H1 (cell line): ENCODE results near the gene ENO2. TPM values are rescaled to one million over a fixed set of nuclear protein-coding genes. Genes with fewer than 3 reads are reported as not detected.

Source experiments
- CTCF ChIA-PET: fragments of 300-600 bp; sonication (Branson Sonifier 250); formaldehyde crosslinking; loops from one replicate; lab custom pipeline; 2021; ENCODE audit not compliant: partially characterized antibody; lab: Charles Lee
- POLR2A ChIA-PET: fragments of 300-600 bp; sonication (Branson Sonifier 250); formaldehyde crosslinking; loops from one replicate; lab custom pipeline; 2021; ENCODE audit warnings: inconsistent platforms; ENCODE audit not compliant: partially characterized antibody; lab: Charles Lee
- DNase-seq, 2 experiments: peaks; one replicate each; pipeline versions ENCODE4 v3.0.0 to v3.0.0-alpha.2; 2010 to 2022; ENCODE audit warnings: low spot score in 2 of 2, low read depth in 1 of 2, mixed read lengths in 1 of 2
- FAIRE-seq: peaks from 2 replicates; lab custom pipeline; 2011; peaks lifted over from hg19 to GRCh38; lab: Jason Lieb, UNC
- H2AFZ ChIP-seq: 2 replicates; pipeline ENCODE4 v1.8.1; 2012; ENCODE audit warnings: low read length, inconsistent platforms
- H2AK5ac ChIP-seq: 2 replicates; pipeline ENCODE4 v1.6.1; 2013; ENCODE audit warnings: low read depth, low read length
- H2BK120ac ChIP-seq: replicated peaks from 2 replicates; pipeline ENCODE3; 2013; ENCODE audit warnings: low read depth, low read length, inconsistent platforms
- H2BK12ac ChIP-seq: 2 replicates; pipeline ENCODE4 v1.6.1; 2013; ENCODE audit warnings: low read depth, low read length
- H2BK15ac ChIP-seq: 2 replicates; pipeline ENCODE4 v1.6.1; 2013; ENCODE audit warnings: low read length
- H2BK20ac ChIP-seq: 2 replicates; pipeline ENCODE4 v1.6.1; 2013; ENCODE audit warnings: low read length
- H2BK5ac ChIP-seq: 2 replicates; pipeline ENCODE4 v1.6.1; 2013; ENCODE audit warnings: low read depth, low read length
- H3K14ac ChIP-seq: 2 replicates; pipeline ENCODE4 v1.6.1; 2013; ENCODE audit warnings: inconsistent platforms; ENCODE audit not compliant: insufficient read length
- H3K18ac ChIP-seq: 2 replicates; pipeline ENCODE4 v1.6.1; 2013; ENCODE audit warnings: low read length; ENCODE audit errors: extremely low read depth
- H3K23ac ChIP-seq: 2 replicates; pipeline ENCODE4 v1.6.1; 2013; ENCODE audit warnings: inconsistent platforms; ENCODE audit not compliant: insufficient read length
- H3K23me2 ChIP-seq: 2 replicates; pipeline ENCODE4 v1.6.1; 2013; ENCODE audit warnings: low read depth, low read length
- H3K27ac ChIP-seq: 2 replicates; pipeline ENCODE4 v1.6.1; 2011; ENCODE audit warnings: low read depth, low read length, inconsistent platforms
- H3K27me3 ChIP-seq, 4 experiments: replicated peaks in 1 of 4; 1 replicate in 1 of 4; 2 replicates in 3 of 4; pipeline versions ENCODE4 v1.6.1 to v1.8.1; 2011 to 2013; ENCODE audit warnings: low read length in 3 of 4, mild to moderate bottlenecking in 3 of 4, inconsistent platforms in 2 of 4, mixed read lengths in 2 of 4, moderate library complexity in 1 of 4; ENCODE audit not compliant: control insufficient read depth in 3 of 4, insufficient read depth in 3 of 4; ENCODE audit errors: extremely low read depth in 1 of 4
- H3K36me3 ChIP-seq, 4 experiments: 2 replicates each; pipeline versions ENCODE4 v1.6.1 to v1.8.1; 2011 to 2013; ENCODE audit warnings: mild to moderate bottlenecking in 4 of 4, low read length in 3 of 4, moderate library complexity in 2 of 4, control low read depth in 1 of 4, inconsistent platforms in 1 of 4; ENCODE audit not compliant: insufficient read depth in 4 of 4, control insufficient read depth in 2 of 4
- H3K4ac ChIP-seq: replicated peaks from 2 replicates; pipeline ENCODE3; 2013; ENCODE audit warnings: low read length, low read depth, mixed read lengths, inconsistent platforms; ENCODE audit not compliant: insufficient read length
- H3K4me1 ChIP-seq, 4 experiments: replicated peaks in 1 of 4; 1 replicate in 1 of 4; 2 replicates in 3 of 4; pipeline versions ENCODE4 v1.6.1 to v1.8.1; 2011 to 2013; ENCODE audit warnings: low read length in 3 of 4, inconsistent platforms in 2 of 4, mixed read lengths in 1 of 4; ENCODE audit not compliant: insufficient read depth in 4 of 4, control insufficient read depth in 3 of 4
- H3K4me2 ChIP-seq, 2 experiments: 2 replicates each; pipeline versions ENCODE4 v1.6.1 to v1.8.1; 2011 to 2013; ENCODE audit warnings: low read depth in 2 of 2, low read length in 2 of 2, control low read depth in 1 of 2, inconsistent platforms in 1 of 2, mild to moderate bottlenecking in 1 of 2; ENCODE audit not compliant: insufficient read depth in 1 of 2
- H3K4me3 ChIP-seq, 4 experiments: fragments of 200-600, 300-600 bp in 1 of 4; sonication (generic), shearing (Covaris generic), sonication (Bioruptor Twin) in 1 of 4; 2 replicates each; pipeline versions ENCODE4 v1.5.1 to v1.8.1; 2011 to 2016; ENCODE audit warnings: low read length in 4 of 4, low read depth in 3 of 4, control low read depth in 2 of 4, inconsistent platforms in 2 of 4, mild to moderate bottlenecking in 2 of 4, mixed read lengths in 1 of 4, moderate library complexity in 1 of 4; ENCODE audit not compliant: insufficient read depth in 2 of 4; ENCODE audit errors: extremely low read depth in 1 of 4
- H3K56ac ChIP-seq: replicated peaks from 2 replicates; pipeline ENCODE3; 2013; ENCODE audit warnings: low read depth, mild to moderate bottlenecking, mixed read lengths, low read length, inconsistent platforms; ENCODE audit not compliant: insufficient read length
- H3K79me1 ChIP-seq: 2 replicates; pipeline ENCODE4 v1.6.1; 2013; ENCODE audit warnings: low read depth, low read length, control low read depth
- H3K79me2 ChIP-seq, 2 experiments: 2 replicates each; pipeline versions ENCODE4 v1.6.1 to v1.8.1; 2012 to 2013; ENCODE audit warnings: low read length in 2 of 2, mild to moderate bottlenecking in 2 of 2, inconsistent platforms in 1 of 2; ENCODE audit not compliant: insufficient read depth in 2 of 2, control insufficient read depth in 1 of 2
- H3K9ac ChIP-seq, 4 experiments: replicated peaks in 1 of 4; 1 replicate in 1 of 4; 2 replicates in 3 of 4; pipeline versions ENCODE4 v1.6.1 to v1.8.1; 2011 to 2013; ENCODE audit warnings: low read depth in 3 of 4, low read length in 3 of 4, control low read depth in 2 of 4, mild to moderate bottlenecking in 2 of 4, moderate library complexity in 2 of 4, inconsistent platforms in 1 of 4; ENCODE audit errors: extremely low read depth in 1 of 4
- H3K9me3 ChIP-seq, 2 experiments: 2 replicates each; pipeline versions ENCODE4 v1.6.1 to v1.8.1; 2012 to 2013; ENCODE audit warnings: mild to moderate bottlenecking in 2 of 2, moderate library complexity in 2 of 2, control low read depth in 1 of 2, inconsistent platforms in 1 of 2, low read depth in 1 of 2, low read length in 1 of 2, mixed read lengths in 1 of 2; ENCODE audit not compliant: insufficient read depth in 2 of 2
- H4K20me1 ChIP-seq, 2 experiments: replicated peaks in 1 of 2; 2 replicates each; pipeline versions ENCODE3 to v1.8.1; 2011 to 2013; ENCODE audit warnings: inconsistent platforms in 2 of 2, low read length in 2 of 2, mild to moderate bottlenecking in 1 of 2; ENCODE audit not compliant: insufficient read depth in 2 of 2, control insufficient read depth in 1 of 2
- H4K5ac ChIP-seq: 2 replicates; pipeline ENCODE4 v1.6.1; 2013; ENCODE audit warnings: low read length, low read depth, mixed read lengths, inconsistent platforms; ENCODE audit not compliant: insufficient read length
- H4K8ac ChIP-seq: 2 replicates; pipeline ENCODE4 v1.8.0; 2013; ENCODE audit warnings: mild to moderate bottlenecking, moderate library complexity, low read length, inconsistent platforms; ENCODE audit not compliant: insufficient read depth; ENCODE audit errors: extremely low read depth
- H4K91ac ChIP-seq: replicated peaks from 2 replicates; pipeline ENCODE3; 2013; ENCODE audit warnings: low read length, mixed read lengths, inconsistent platforms; ENCODE audit not compliant: insufficient read length
- BACH1 ChIP-seq: IDR thresholded peaks from 2 replicates; pipeline ENCODE4 v1.6.1; 2012; ENCODE audit warnings: low read length, improper control_type of control experiment
- BRCA1 ChIP-seq: IDR thresholded peaks from 2 replicates; pipeline ENCODE4 v1.6.1; 2012; ENCODE audit warnings: low read depth, low read length, improper control_type of control experiment
- CHD2 ChIP-seq: IDR thresholded peaks from 2 replicates; pipeline ENCODE4 v1.6.1; 2012; ENCODE audit warnings: low read length, improper control_type of control experiment
- FOSL1 ChIP-seq: IDR thresholded peaks from 2 replicates; pipeline ENCODE4 v1.6.1; 2011; ENCODE audit warnings: mild to moderate bottlenecking, low read depth, low read length, moderate library complexity; ENCODE audit not compliant: insufficient read depth
- HDAC6 ChIP-seq: IDR thresholded peaks from one replicate; pipeline ENCODE4 v1.7.1; 2012; ENCODE audit warnings: low read depth, mild to moderate bottlenecking, inconsistent platforms, low read length, moderate library complexity
- KDM1A ChIP-seq: fragments of 200-600, 300-600 bp; sonication (generic); IDR thresholded peaks from 2 replicates; pipeline ENCODE4 v1.7.1; 2016; ENCODE audit warnings: mild to moderate bottlenecking, low read length, borderline replicate concordance
- NRF1 ChIP-seq: IDR thresholded peaks from 2 replicates; pipeline ENCODE4 v1.6.1; 2011; ENCODE audit warnings: mild to moderate bottlenecking, low read depth, low read length, improper control_type of control experiment
- PHF8 ChIP-seq: fragments of 200-600 bp; sonication (generic); conservative IDR thresholded peaks from 2 replicates; pipeline ENCODE4 v1.7.1; 2012; ENCODE audit warnings: low read depth, mild to moderate bottlenecking, inconsistent platforms, low read length, moderate library complexity
- RFX5 ChIP-seq: IDR thresholded peaks from 2 replicates; pipeline ENCODE4 v1.6.1; 2011; ENCODE audit warnings: low read depth, low read length, improper control_type of control experiment, borderline replicate concordance
- SP1 ChIP-seq: IDR thresholded peaks from 2 replicates; pipeline ENCODE4 v1.6.1; 2011; ENCODE audit warnings: low read depth, low read length
- WGBS, 2 experiments: shearing (Covaris generic) in 1 of 2; methylation state at CpG; one replicate each; pipeline versions ENCODE4 v1.1.6 to v1.1.7; 2013 to 2015; ENCODE audit warnings: low lambda C conversion rate in 2 of 2, mixed read lengths in 2 of 2, inconsistent platforms in 1 of 2, low coverage in 1 of 2, missing lambda C conversion rate in 1 of 2; ENCODE audit not compliant: insufficient replicate concordance in 2 of 2, insufficient coverage in 1 of 2, insufficient read length in 1 of 2; ENCODE audit errors: extremely low coverage in 1 of 2, missing lambda C conversion rate in 1 of 2; 5-methylcytosine and 5-hydroxymethylcytosine counted together
- polyA plus RNA-seq, 7 experiments: library from polyadenylated mRNA; depleted of rRNA in 3 of 7; stranded (reverse) in 5 of 7; unstranded in 2 of 7; fragments of >200 nt in 5 of 7; fragments of 200-250 nt in 2 of 7; gene quantifications; 1 replicate in 5 of 7; 2 replicates in 1 of 7; 4 replicates in 1 of 7; pipeline versions ENCODE4 v1.2.1 to v1.2.3, GENCODE V29; 2011 to 2013; ENCODE audit warnings: missing spikeins in 2 of 7, mixed read lengths in 2 of 7
- total RNA-seq: library from RNA; stranded (reverse); fragmentation: NEBNext Ultra II Directional; extraction: Animal tissue kit (Norgen Biotek cat#: 25700); gene quantifications from 2 replicates; pipeline ENCODE4 v1.2.1, GENCODE V29; 2021
- TF ChIP-seq, protein P1 (sequence below): IDR thresholded peaks from 2 replicates; pipeline ENCODE4 v1.6.1; 2012; ENCODE audit warnings: low read length, inconsistent platforms

The ENO2 gene
- total and polyA plus RNA-seq, 2 of the 8 experiments (the other 6 are each of a cell fraction or from before 2014, with no cell fraction given), result 92.4 to 102 TPM

DNA sequence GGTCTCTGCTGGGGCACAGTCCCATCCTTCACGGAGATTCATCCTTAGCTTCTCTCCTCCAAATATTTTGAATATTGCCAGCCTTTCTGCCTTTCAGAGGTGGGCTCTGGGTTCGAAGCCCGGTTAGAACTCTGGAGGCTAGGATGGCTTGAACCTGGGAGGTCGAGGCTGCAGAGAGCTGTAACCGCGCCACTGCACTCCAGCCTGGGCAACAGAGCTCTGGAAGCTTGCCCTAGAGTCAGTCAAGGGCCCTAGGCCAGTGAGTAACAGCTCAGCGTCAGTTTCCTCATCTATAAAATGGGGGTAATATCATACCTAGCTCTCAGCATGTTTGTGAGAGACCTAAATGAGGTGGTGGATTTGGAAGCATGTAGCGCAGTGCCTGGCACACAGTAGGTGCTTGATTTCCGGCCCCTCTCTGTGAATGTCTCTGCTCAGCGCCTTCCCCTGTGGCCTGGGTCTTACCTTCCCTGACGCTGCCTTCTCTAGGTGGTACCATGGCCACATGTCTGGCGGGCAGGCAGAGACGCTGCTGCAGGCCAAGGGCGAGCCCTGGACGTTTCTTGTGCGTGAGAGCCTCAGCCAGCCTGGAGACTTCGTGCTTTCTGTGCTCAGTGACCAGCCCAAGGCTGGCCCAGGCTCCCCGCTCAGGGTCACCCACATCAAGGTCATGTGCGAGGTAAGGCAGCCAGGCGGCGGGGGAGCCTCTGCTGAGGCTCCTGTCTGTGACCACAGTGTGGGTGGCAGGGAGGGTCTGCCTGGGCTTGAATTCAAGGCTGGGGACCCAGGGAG is 40.1 kb downstream of the ENO2 start:
- peaks cover 5% of the 10 kb centered on the region; the same call in 1 of the 2 replicates for H3K79me1 ChIP-seq
- ChIA-PET CTCF (interaction anchor here (0.7 to 1.5 kb wide), 6 partner anchors 10 to 102 kb away, joined by 3 to 8 read pairs (median 3); partner anchors contain the start of genes C12orf57 and LPCAT3), POLR2A (interaction anchor here (30.5 to 44.0 kb wide), 2 partner anchors 9 to 14 kb away, joined by 1596 read pairs; partner anchors contain the start of genes ATN1, C12orf57, EMG1 and PHB2)
- H3K14ac ChIP-seq, result no peak overlapping the region
- no peak overlapping the region for H3K4me2 ChIP-seq
- H4K5ac ChIP-seq, result no peak overlapping the region
- no peak overlapping the region for H3K4ac ChIP-seq
- TF ChIP-seq SP1 (no peak), KDM1A (no peak), RFX5 (no peak), BRCA1 (no peak), PHF8 (no peak), BACH1 (no peak), FOSL1 (no peak), CHD2 (no peak), HDAC6 (no peak), NRF1 (no peak)
- TF ChIP-seq, protein P1, sequence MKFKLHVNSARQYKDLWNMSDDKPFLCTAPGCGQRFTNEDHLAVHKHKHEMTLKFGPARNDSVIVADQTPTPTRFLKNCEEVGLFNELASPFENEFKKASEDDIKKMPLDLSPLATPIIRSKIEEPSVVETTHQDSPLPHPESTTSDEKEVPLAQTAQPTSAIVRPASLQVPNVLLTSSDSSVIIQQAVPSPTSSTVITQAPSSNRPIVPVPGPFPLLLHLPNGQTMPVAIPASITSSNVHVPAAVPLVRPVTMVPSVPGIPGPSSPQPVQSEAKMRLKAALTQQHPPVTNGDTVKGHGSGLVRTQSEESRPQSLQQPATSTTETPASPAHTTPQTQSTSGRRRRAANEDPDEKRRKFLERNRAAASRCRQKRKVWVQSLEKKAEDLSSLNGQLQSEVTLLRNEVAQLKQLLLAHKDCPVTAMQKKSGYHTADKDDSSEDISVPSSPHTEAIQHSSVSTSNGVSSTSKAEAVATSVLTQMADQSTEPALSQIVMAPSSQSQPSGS, result no peak
- H3K27ac ChIP-seq, result 0 out of 2 replicates have a peak overlapping the region, but pooled peaks have one; percentile 1
- H4K8ac ChIP-seq, result peak overlapping the region; percentile 28; the same call in 1 of the 2 replicates
- no peaks in the 10 kb centered on the region for H4K20me1 ChIP-seq
- H2BK12ac ChIP-seq, result no peak overlapping the region
- H3K79me2 ChIP-seq, result no peaks in the 10 kb centered on the region
- DNase-seq (no peak), FAIRE-seq (no peak)
- no peak overlapping the region for H2BK20ac ChIP-seq
- no peaks in the 10 kb centered on the region for H3K23me2 ChIP-seq
- H3K27me3 ChIP-seq, result no peaks in the 10 kb centered on the region
- H3K4me3 ChIP-seq, result no peak overlapping the region
- no peak overlapping the region for H3K23ac ChIP-seq
- 94% methylated on average over 21 of the region's 21 CpGs; no CpG with 5 or more reads in 1 of the 2 experiments for WGBS, 2 experiments
- H3K36me3 ChIP-seq, result no peaks in the 10 kb centered on the region
- H3K56ac ChIP-seq, result no peak overlapping the region
- H2AFZ ChIP-seq, result no peak overlapping the region
- no peak overlapping the region for H2BK15ac ChIP-seq
- H2BK120ac ChIP-seq, result no peak overlapping the region
- no peak overlapping the region for H3K9ac ChIP-seq
- H3K9me3 ChIP-seq, result no peaks in the 10 kb centered on the region
- no peak overlapping the region for H3K18ac ChIP-seq
- no peak overlapping the region for H2BK5ac ChIP-seq
- H3K4me1 ChIP-seq, result peaks cover 0 to 14% (median 6%) of the 10 kb centered on the region in 4 experiments; a peak in 4 of 7 replicates
- H2AK5ac ChIP-seq, result 0 out of 2 replicates have a peak overlapping the region, but pooled peaks have one; percentile 39
- no peak overlapping the region for H4K91ac ChIP-seq
